B cell (primary cell): ENCODE results near the gene ASIP. TPM values are rescaled to one million over a fixed set of nuclear protein-coding genes. Genes with fewer than 3 reads are reported as not detected.
"Not testable (repeated sequence)": the region's sequence is repeated elsewhere in the genome, so short reads cannot be mapped to it uniquely, and the experiment has no call there.

ENCODE experiments used
- ATAC-seq: fragments of 200-7000 bp; cut with Tn5 transposase; one replicate; pipeline ENCODE4 v1.10.0; 2021; ENCODE audit warnings: low read depth, mild to moderate bottlenecking, moderate number of reproducible peaks, moderate library complexity
- CTCF ChIA-PET: fragments of 350-600 bp; sonication (Branson Sonifier 250); formaldehyde crosslinking; loops from one replicate; lab custom pipeline; 2021; ENCODE audit warnings: antibody characterized with exemption, inconsistent platforms; lab: Charles Lee
- POLR2A ChIA-PET: fragments of 350-600 bp; sonication (Branson Sonifier 250); formaldehyde crosslinking; loops from one replicate; lab custom pipeline; 2021; ENCODE audit warnings: antibody characterized with exemption; lab: Charles Lee
- DNase-seq: peaks from one replicate; pipeline ENCODE4 v3.0.0; 2013
- H2AFZ ChIP-seq: 2 replicates; pipeline ENCODE4 v1.6.1; 2012; ENCODE audit warnings: mild to moderate bottlenecking, low read depth, low read length; ENCODE audit not compliant: insufficient read depth, poor library complexity, severe bottlenecking
- H3K27ac ChIP-seq, 2 donors: 1 replicate in 1 of 2; 2 replicates in 1 of 2; pipeline ENCODE4 v1.5.1; 2012 to 2013; ENCODE audit warnings: low read length in 2 of 2, mild to moderate bottlenecking in 2 of 2, moderate library complexity in 1 of 2
- H3K27me3 ChIP-seq, 4 experiments: fragments of 200-600 bp in 1 of 4; sonication (generic) in 1 of 4; replicated peaks in 1 of 4; 1 replicate in 2 of 4; 2 replicates in 2 of 4; pipeline versions ENCODE4 v1.6.1 to v1.7.0; 2013 to 2016; ENCODE audit warnings: low read length in 3 of 4, mild to moderate bottlenecking in 2 of 4, mixed read lengths in 1 of 4, moderate library complexity in 1 of 4; ENCODE audit not compliant: insufficient read depth in 4 of 4, control insufficient read depth in 3 of 4; ENCODE audit errors: control extremely low read depth in 1 of 4
- H3K36me3 ChIP-seq, 2 experiments: replicated peaks in 1 of 2; 1 replicate in 1 of 2; 2 replicates in 1 of 2; pipeline versions ENCODE4 v1.6.1 to v1.7.1; 2013; ENCODE audit warnings: low read length in 1 of 2; ENCODE audit not compliant: insufficient read depth in 2 of 2, control insufficient read depth in 1 of 2; ENCODE audit errors: control extremely low read depth in 1 of 2, extremely low read depth in 1 of 2
- H3K4me1 ChIP-seq, 2 donors: fragments of 200-600 bp in 1 of 2; sonication (generic) in 1 of 2; 1 replicate in 1 of 2; 2 replicates in 1 of 2; pipeline versions ENCODE4 v1.5.1 to v1.6.1; 2013 to 2017; ENCODE audit warnings: low read length in 2 of 2; ENCODE audit not compliant: control insufficient read depth in 2 of 2, insufficient read depth in 2 of 2
- H3K4me2 ChIP-seq: replicated peaks from 2 replicates; pipeline ENCODE3; 2012; ENCODE audit warnings: mild to moderate bottlenecking, low read depth, low read length; ENCODE audit not compliant: poor library complexity, severe bottlenecking
- H3K4me3 ChIP-seq, 5 experiments: fragments of 200-600 bp in 1 of 5; sonication (generic) in 1 of 5; 1 replicate in 3 of 5; 2 replicates in 2 of 5; pipeline versions ENCODE4 v1.5.1 to v1.7.0; 2011 to 2016; ENCODE audit warnings: low read length in 4 of 5, mild to moderate bottlenecking in 4 of 5, low read depth in 2 of 5, control low read depth in 1 of 5, moderate library complexity in 1 of 5; ENCODE audit not compliant: insufficient read depth in 1 of 5; ENCODE audit errors: control extremely low read depth in 1 of 5, extremely low read depth in 1 of 5
- H3K79me2 ChIP-seq: fragments of 200-600 bp; sonication (generic); one replicate; pipeline ENCODE4 v1.6.0; 2016; ENCODE audit warnings: low read length; ENCODE audit not compliant: control insufficient read depth, insufficient read depth
- H3K9ac ChIP-seq: fragments of 200-600 bp; sonication (generic); 2 replicates; pipeline ENCODE4 v1.6.1; 2017; ENCODE audit warnings: mild to moderate bottlenecking, low read length, moderate library complexity
- H3K9me3 ChIP-seq, 3 donors: one replicate each; pipeline versions ENCODE4 v1.6.1 to v1.7.1; 2013; ENCODE audit warnings: low read length in 2 of 3; ENCODE audit not compliant: control insufficient read depth in 2 of 3, insufficient read depth in 1 of 3; ENCODE audit errors: control extremely low read depth in 1 of 3
- H4K20me1 ChIP-seq: 2 replicates; pipeline ENCODE4 v1.6.0; 2012; ENCODE audit warnings: mild to moderate bottlenecking, low read length; ENCODE audit not compliant: insufficient read depth, control insufficient read depth, poor library complexity, severe bottlenecking
- H3K27ac Mint-ChIP-seq: one replicate; pipeline ENCODE4 v1.8.0; 2021; ENCODE audit warnings: mixed read lengths
- H3K27me3 Mint-ChIP-seq: one replicate; pipeline ENCODE4 v1.8.0; 2021; ENCODE audit warnings: mixed read lengths
- H3K4me1 Mint-ChIP-seq: one replicate; pipeline ENCODE4 v1.8.0; 2021; ENCODE audit warnings: mixed read lengths
- H3K4me3 Mint-ChIP-seq: one replicate; pipeline ENCODE4 v1.8.0; 2021; ENCODE audit warnings: mixed read lengths
- H3K9me3 Mint-ChIP-seq: one replicate; pipeline ENCODE4 v1.8.0; 2022; ENCODE audit warnings: mixed read lengths; ENCODE audit not compliant: insufficient read depth
- EZH2 ChIP-seq: IDR thresholded peaks from 2 replicates; pipeline ENCODE4 v1.6.1; 2012; ENCODE audit warnings: borderline replicate concordance, low read depth, mild to moderate bottlenecking, moderate library complexity, low read length; ENCODE audit not compliant: insufficient read depth, poor library complexity, severe bottlenecking
- WGBS: methylation state at CpG from one replicate; pipeline ENCODE4 v1.1.5; 2013; ENCODE audit warnings: missing lambda C conversion rate; ENCODE audit not compliant: insufficient coverage; 5-methylcytosine and 5-hydroxymethylcytosine counted together
- intact Hi-C: fragments of 100-400 bp; cut with micrococcal nuclease; formaldehyde crosslinking; loops from one replicate; pipeline ENCODE4 v1.10.0; 2022
- polyA plus RNA-seq: library from polyadenylated mRNA; depleted of rRNA; stranded (reverse); fragments of >200 nt; gene quantifications from 2 replicates; pipeline ENCODE4 v1.2.3, GENCODE V29; 2012
- total RNA-seq, 2 donors: library from RNA; stranded (reverse); fragments of 120-200 nt in 1 of 2; gene quantifications; 1 replicate in 1 of 2; 2 replicates in 1 of 2; pipeline versions ENCODE4 v1.2.3 to v1.2.4, GENCODE V29; 2013 to 2022
- TF ChIP-seq, protein P1 (sequence below): fragments of 200-600 bp; IDR thresholded peaks from one replicate; pipeline ENCODE4 v1.8.0; 2022; ENCODE audit warnings: antibody characterized with exemption, mild to moderate bottlenecking

Gene ASIP
- total and polyA plus RNA-seq, 2 donors (not counting 1 experiment from before 2014, with no cell fraction given), result 0.24 TPM; not detected in 1

DNA sequence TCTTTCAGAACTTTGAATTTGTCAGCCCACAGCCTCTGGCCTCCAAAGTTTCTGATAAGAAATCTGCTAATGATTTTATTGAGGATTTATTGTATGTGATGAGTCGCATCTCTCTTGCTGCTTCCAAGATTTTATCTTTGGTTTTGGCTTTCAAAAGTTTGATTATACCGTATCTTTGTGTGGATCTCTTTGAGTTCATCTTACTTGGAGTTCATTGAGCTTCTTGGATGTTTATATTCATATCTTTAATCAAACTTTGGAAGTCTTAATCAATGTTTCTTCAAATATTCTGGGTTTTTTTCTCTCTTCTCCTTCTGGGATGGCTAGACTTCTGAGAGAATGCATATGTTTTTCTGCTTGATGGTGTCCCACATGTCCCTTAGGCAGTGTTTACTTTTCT is 3.3 kb upstream of the ASIP start:
- H3K27ac Mint-ChIP-seq, result no peak overlapping the region
- intact Hi-C loops, result no loop called here
- ATAC-seq (no peak), DNase-seq (no peak)
- ChIA-PET POLR2A (no interaction called here), CTCF (no interaction called here)
- no peaks in the 10 kb centered on the region for H3K79me2 ChIP-seq
- H3K4me1 Mint-ChIP-seq, result peaks cover 31% of the 10 kb centered on the region
- peaks cover 4 to 17% (median 9%) of the 10 kb centered on the region in 3 donors for H3K9me3 ChIP-seq
- H3K4me1 ChIP-seq, result peaks cover 25 to 29% of the 10 kb centered on the region in 2 donors
- H3K9me3 Mint-ChIP-seq, result peaks cover 7% of the 10 kb centered on the region
- H3K4me3 Mint-ChIP-seq, result no peak overlapping the region
- no peak overlapping the region for H3K4me2 ChIP-seq
- 100% methylated on average over 1 of the region's 2 CpGs for WGBS
- no peak overlapping the region for H3K27ac ChIP-seq
- no peak overlapping the region for H3K9ac ChIP-seq
- TF ChIP-seq, protein P1, sequence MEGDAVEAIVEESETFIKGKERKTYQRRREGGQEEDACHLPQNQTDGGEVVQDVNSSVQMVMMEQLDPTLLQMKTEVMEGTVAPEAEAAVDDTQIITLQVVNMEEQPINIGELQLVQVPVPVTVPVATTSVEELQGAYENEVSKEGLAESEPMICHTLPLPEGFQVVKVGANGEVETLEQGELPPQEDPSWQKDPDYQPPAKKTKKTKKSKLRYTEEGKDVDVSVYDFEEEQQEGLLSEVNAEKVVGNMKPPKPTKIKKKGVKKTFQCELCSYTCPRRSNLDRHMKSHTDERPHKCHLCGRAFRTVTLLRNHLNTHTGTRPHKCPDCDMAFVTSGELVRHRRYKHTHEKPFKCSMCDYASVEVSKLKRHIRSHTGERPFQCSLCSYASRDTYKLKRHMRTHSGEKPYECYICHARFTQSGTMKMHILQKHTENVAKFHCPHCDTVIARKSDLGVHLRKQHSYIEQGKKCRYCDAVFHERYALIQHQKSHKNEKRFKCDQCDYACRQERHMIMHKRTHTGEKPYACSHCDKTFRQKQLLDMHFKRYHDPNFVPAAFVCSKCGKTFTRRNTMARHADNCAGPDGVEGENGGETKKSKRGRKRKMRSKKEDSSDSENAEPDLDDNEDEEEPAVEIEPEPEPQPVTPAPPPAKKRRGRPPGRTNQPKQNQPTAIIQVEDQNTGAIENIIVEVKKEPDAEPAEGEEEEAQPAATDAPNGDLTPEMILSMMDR, result no peak
- TF ChIP-seq EZH2, result no peak
- no peak overlapping the region for H3K4me3 ChIP-seq
- no peaks in the 10 kb centered on the region for H4K20me1 ChIP-seq
- no peak overlapping the region for H2AFZ ChIP-seq
- no peaks in the 10 kb centered on the region for H3K27me3 Mint-ChIP-seq
- H3K36me3 ChIP-seq, result no peaks in the 10 kb centered on the region
- no peaks in the 10 kb centered on the region for H3K27me3 ChIP-seq

DNA sequence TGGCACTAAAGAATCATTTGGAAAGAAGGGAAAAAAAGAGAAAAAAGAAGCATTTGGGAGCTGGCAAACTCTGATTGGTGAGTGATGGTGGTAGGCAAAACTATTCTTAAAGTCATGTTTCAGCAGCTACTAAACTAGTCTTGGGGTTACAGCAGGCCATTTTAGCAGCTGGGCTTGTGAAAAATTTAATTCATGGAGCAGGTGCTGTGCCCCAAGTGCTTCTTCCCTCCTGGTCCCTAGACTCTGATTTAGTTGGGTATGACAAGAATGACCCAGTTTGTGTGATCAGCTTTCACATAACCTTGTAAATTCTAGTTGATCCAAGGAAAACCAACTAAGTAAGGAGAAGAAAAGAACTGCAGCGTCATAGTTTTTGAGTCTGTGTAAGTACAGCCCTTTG is 1.1 kb upstream of the ASIP start:
- CTCF ChIA-PET, result no interaction called here
- Histone ChIP-seq H3K79me2 (no peaks in the 10 kb centered on the region), H4K20me1 (no peaks in the 10 kb centered on the region), H3K27me3 (no peaks in the 10 kb centered on the region), H3K36me3 (no peaks in the 10 kb centered on the region), H3K9ac (peak overlapping the region; percentile 13), H3K4me3 (no peak overlapping the region), H3K4me2 (peak overlapping the region; percentile 51), H2AFZ (no peak overlapping the region), H3K4me1 (peaks cover 25 to 29% of the 10 kb centered on the region in 2 donors), H3K9me3 (peaks cover 4 to 17% (median 9%) of the 10 kb centered on the region in 3 donors), H3K27ac (peak overlapping the region; percentile 54 to 63)
- Mint-ChIP-seq H3K4me3 (peak overlapping the region; percentile 26), H3K27ac (peak overlapping the region; percentile 76), H3K9me3 (peaks cover 7% of the 10 kb centered on the region), H3K27me3 (no peaks in the 10 kb centered on the region), H3K4me1 (peaks cover 31% of the 10 kb centered on the region)
- no peak for DNase-seq
- ATAC-seq, result no peak
- TF ChIP-seq, protein P1, result no peak
- TF ChIP-seq EZH2, result no peak
- WGBS, result no CpG with 5 or more reads among the region's 1 CpG
- POLR2A ChIA-PET, result no interaction called here
- intact Hi-C loops, result no loop called here

DNA sequence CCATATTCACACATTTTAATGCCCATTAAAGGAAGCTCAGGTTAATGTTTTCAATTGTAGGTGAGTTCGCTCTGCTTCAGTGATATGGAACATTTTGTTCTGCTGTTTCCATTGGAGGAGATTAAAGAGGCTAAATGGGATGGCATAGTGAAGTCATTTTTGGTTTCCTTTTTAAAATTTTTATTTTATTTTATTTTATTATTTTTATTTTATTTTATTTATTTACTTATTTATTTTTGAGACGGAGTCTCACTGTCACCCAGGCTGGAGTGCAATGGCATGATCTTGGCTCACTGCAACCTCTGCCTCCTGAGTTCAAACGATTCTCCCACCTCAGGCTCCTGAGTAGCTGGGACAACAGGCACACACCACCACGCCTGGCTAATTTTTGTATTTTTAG is 792 bp downstream of the ASIP start:
- H3K4me3 ChIP-seq, H3K36me3 ChIP-seq, H3K9ac ChIP-seq, H3K27ac ChIP-seq, ATAC-seq, H3K27me3 Mint-ChIP-seq, H4K20me1 ChIP-seq, intact Hi-C loops, CTCF ChIA-PET, H3K9me3 Mint-ChIP-seq, DNase-seq, H3K79me2 ChIP-seq, H3K27me3 ChIP-seq, H3K4me3 Mint-ChIP-seq, H2AFZ ChIP-seq, POLR2A ChIA-PET: not testable (repeated sequence)
- Histone ChIP-seq H3K9me3 (peaks cover 0 to 14% (median 8%) of the 10 kb centered on the region in 3 donors), H3K4me2 (peak overlapping the region; percentile 51), H3K4me1 (peaks cover 25 to 29% of the 10 kb centered on the region in 2 donors)
- peaks cover 31% of the 10 kb centered on the region for H3K4me1 Mint-ChIP-seq
- H3K27ac Mint-ChIP-seq, result peak overlapping the region; percentile 21
- WGBS, result 93% methylated on average over 3 of the region's 4 CpGs
